ENCODE data around the gene IMMT. TPM values are rescaled to one million over a fixed set of nuclear protein-coding genes. Genes with fewer than 3 reads are reported as not detected.

The IMMT gene
- total and polyA plus RNA-seq, 2 experiments from 2014 or later = 71.0 to 96.7 TPM

DNA sequence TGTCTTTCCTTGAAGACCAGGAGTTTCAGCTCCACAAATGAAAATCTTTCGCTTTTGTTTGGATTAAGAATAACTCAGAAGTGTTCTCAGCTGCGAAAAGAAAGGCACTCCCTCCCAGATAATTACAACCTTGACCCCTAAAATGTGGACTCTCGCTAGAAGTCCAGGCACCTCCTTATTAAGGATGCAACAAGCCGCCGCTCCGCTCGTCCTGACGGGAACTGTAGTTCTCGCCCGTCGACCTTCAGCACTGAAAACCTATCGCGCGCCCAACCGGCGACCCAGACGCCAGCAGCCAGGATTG is 559 bp downstream of the IMMT start:
- H3K27me3 ChIP-seq (ENCODE audit: insufficient read depth) = no peaks in the 10 kb centered on the region
- DNase-seq (ENCODE audit: low spot score) (peak; percentile 98), ATAC-seq (no peak)
- peaks cover 52% of the 10 kb centered on the region for H3K79me2 ChIP-seq (replicated peaks; ENCODE audit: insufficient read depth)
- TF ChIP-seq, protein P1, sequence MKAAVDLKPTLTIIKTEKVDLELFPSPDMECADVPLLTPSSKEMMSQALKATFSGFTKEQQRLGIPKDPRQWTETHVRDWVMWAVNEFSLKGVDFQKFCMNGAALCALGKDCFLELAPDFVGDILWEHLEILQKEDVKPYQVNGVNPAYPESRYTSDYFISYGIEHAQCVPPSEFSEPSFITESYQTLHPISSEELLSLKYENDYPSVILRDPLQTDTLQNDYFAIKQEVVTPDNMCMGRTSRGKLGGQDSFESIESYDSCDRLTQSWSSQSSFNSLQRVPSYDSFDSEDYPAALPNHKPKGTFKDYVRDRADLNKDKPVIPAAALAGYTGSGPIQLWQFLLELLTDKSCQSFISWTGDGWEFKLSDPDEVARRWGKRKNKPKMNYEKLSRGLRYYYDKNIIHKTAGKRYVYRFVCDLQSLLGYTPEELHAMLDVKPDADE (IDR thresholded peaks at IDR 0.05) = peak; percentile 36; the same call in 1 of the 2 replicates
- TF ChIP-seq, protein P2, sequence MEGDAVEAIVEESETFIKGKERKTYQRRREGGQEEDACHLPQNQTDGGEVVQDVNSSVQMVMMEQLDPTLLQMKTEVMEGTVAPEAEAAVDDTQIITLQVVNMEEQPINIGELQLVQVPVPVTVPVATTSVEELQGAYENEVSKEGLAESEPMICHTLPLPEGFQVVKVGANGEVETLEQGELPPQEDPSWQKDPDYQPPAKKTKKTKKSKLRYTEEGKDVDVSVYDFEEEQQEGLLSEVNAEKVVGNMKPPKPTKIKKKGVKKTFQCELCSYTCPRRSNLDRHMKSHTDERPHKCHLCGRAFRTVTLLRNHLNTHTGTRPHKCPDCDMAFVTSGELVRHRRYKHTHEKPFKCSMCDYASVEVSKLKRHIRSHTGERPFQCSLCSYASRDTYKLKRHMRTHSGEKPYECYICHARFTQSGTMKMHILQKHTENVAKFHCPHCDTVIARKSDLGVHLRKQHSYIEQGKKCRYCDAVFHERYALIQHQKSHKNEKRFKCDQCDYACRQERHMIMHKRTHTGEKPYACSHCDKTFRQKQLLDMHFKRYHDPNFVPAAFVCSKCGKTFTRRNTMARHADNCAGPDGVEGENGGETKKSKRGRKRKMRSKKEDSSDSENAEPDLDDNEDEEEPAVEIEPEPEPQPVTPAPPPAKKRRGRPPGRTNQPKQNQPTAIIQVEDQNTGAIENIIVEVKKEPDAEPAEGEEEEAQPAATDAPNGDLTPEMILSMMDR (conservative IDR thresholded peaks at IDR 0.05; ENCODE audit: low read depth in 2 of 2) = no peak
- H4K20me1 ChIP-seq (replicated peaks; ENCODE audit: insufficient read depth) = peaks cover 21% of the 10 kb centered on the region
- no peaks in the 10 kb centered on the region for H3F3A ChIP-seq (replicated peaks; ENCODE audit: low read depth)
- peak overlapping the region; percentile 99 for H3K27ac Mint-ChIP-seq
- peak overlapping the region; percentile 90 for H3K4me3 Mint-ChIP-seq
- peak overlapping the region; percentile 85 for H3K4me2 ChIP-seq
- peaks cover 23% of the 10 kb centered on the region for H3K36me3 Mint-ChIP-seq (ENCODE audit: low read depth)
- H3K9me3 Mint-ChIP-seq = peaks cover 3% of the 10 kb centered on the region; the same call in 1 of the 3 replicates
- H3K27me3 Mint-ChIP-seq (ENCODE audit: insufficient read depth, low read depth, poor library complexity) = peaks cover 9% of the 10 kb centered on the region
- H2AFZ ChIP-seq = no peak overlapping the region
- H3K27ac ChIP-seq (ENCODE audit: low read depth) = 0 out of 2 replicates have a peak overlapping the region, but pooled peaks have one; percentile 27
- H3K4me1 ChIP-seq (ENCODE audit: insufficient read depth) = peaks cover 5% of the 10 kb centered on the region; the same call in 1 of the 2 replicates
- no peaks in the 10 kb centered on the region for H3K9me2 ChIP-seq (ENCODE audit: insufficient read depth)
- H3K4me3 ChIP-seq = peak overlapping the region; percentile 81
- H3K4me1 Mint-ChIP-seq = peaks cover 16% of the 10 kb centered on the region
- H3K36me3 ChIP-seq (ENCODE audit: insufficient read depth) = peaks cover 4% of the 10 kb centered on the region; the same call in 1 of the 2 replicates

DNA sequence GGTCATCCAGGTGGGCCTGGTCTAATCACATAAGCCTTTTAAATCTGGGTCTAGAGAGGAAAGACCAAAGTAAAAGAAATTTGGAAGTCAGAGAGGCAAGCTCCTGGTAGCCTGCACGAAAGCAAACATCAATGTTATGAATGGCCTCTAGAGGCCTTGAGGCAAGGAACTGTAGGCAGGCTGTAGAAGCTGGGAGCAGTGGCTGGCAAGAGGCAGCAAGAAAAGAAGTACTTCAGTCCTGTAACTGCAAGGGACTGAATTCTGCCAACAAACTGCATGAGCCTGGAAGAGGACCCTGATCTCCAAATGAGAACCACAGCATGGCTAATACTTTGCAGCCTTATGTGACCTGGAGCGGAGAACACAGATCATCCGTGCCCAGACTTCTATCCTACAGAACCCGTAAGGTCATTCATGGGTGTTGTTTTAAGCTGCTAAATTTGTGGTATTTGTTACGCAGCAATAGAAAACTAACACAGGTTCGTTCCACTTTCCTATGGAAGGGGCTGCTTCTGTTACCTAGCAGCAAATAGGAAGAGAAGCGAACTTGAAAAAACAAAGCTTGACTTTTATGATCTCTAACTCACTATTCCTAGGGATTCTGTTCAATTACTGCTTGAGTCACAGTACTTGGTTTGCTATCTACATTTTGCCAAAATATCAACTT is 1.2 kb downstream of the IMMT start:
- peaks cover 4% of the 10 kb centered on the region; the same call in 1 of the 2 replicates for H3K36me3 ChIP-seq (ENCODE audit: insufficient read depth)
- peaks cover 20% of the 10 kb centered on the region for H3K36me3 Mint-ChIP-seq (ENCODE audit: low read depth)
- H3K27ac ChIP-seq (ENCODE audit: low read depth) = no peak overlapping the region
- H3K4me3 Mint-ChIP-seq = peak overlapping the region; percentile 90
- peak overlapping the region; percentile 81 for H3K4me3 ChIP-seq
- no peaks in the 10 kb centered on the region for H3F3A ChIP-seq (replicated peaks; ENCODE audit: low read depth)
- no peaks in the 10 kb centered on the region for H3K27me3 ChIP-seq (ENCODE audit: insufficient read depth)
- H3K27me3 Mint-ChIP-seq (ENCODE audit: insufficient read depth, low read depth, poor library complexity) = peaks cover 9% of the 10 kb centered on the region
- peaks cover 56% of the 10 kb centered on the region for H3K79me2 ChIP-seq (replicated peaks; ENCODE audit: insufficient read depth)
- peaks cover 5% of the 10 kb centered on the region; the same call in 1 of the 2 replicates for H3K4me1 ChIP-seq (ENCODE audit: insufficient read depth)
- ATAC-seq (no peak), DNase-seq (ENCODE audit: low spot score) (peak; percentile 28)
- peaks cover 27% of the 10 kb centered on the region for H4K20me1 ChIP-seq (replicated peaks; ENCODE audit: insufficient read depth)
- H2AFZ ChIP-seq = no peak overlapping the region
- H3K4me1 Mint-ChIP-seq = peaks cover 16% of the 10 kb centered on the region
- H3K9me2 ChIP-seq (ENCODE audit: insufficient read depth) = no peaks in the 10 kb centered on the region
- H3K9me3 Mint-ChIP-seq = no peaks in the 10 kb centered on the region; the same call in 2 of the 3 replicates
- peak overlapping the region; percentile 85 for H3K4me2 ChIP-seq
- H3K27ac Mint-ChIP-seq = peak overlapping the region; percentile 99; the same call in 1 of the 2 replicates
- TF ChIP-seq, protein P3, sequence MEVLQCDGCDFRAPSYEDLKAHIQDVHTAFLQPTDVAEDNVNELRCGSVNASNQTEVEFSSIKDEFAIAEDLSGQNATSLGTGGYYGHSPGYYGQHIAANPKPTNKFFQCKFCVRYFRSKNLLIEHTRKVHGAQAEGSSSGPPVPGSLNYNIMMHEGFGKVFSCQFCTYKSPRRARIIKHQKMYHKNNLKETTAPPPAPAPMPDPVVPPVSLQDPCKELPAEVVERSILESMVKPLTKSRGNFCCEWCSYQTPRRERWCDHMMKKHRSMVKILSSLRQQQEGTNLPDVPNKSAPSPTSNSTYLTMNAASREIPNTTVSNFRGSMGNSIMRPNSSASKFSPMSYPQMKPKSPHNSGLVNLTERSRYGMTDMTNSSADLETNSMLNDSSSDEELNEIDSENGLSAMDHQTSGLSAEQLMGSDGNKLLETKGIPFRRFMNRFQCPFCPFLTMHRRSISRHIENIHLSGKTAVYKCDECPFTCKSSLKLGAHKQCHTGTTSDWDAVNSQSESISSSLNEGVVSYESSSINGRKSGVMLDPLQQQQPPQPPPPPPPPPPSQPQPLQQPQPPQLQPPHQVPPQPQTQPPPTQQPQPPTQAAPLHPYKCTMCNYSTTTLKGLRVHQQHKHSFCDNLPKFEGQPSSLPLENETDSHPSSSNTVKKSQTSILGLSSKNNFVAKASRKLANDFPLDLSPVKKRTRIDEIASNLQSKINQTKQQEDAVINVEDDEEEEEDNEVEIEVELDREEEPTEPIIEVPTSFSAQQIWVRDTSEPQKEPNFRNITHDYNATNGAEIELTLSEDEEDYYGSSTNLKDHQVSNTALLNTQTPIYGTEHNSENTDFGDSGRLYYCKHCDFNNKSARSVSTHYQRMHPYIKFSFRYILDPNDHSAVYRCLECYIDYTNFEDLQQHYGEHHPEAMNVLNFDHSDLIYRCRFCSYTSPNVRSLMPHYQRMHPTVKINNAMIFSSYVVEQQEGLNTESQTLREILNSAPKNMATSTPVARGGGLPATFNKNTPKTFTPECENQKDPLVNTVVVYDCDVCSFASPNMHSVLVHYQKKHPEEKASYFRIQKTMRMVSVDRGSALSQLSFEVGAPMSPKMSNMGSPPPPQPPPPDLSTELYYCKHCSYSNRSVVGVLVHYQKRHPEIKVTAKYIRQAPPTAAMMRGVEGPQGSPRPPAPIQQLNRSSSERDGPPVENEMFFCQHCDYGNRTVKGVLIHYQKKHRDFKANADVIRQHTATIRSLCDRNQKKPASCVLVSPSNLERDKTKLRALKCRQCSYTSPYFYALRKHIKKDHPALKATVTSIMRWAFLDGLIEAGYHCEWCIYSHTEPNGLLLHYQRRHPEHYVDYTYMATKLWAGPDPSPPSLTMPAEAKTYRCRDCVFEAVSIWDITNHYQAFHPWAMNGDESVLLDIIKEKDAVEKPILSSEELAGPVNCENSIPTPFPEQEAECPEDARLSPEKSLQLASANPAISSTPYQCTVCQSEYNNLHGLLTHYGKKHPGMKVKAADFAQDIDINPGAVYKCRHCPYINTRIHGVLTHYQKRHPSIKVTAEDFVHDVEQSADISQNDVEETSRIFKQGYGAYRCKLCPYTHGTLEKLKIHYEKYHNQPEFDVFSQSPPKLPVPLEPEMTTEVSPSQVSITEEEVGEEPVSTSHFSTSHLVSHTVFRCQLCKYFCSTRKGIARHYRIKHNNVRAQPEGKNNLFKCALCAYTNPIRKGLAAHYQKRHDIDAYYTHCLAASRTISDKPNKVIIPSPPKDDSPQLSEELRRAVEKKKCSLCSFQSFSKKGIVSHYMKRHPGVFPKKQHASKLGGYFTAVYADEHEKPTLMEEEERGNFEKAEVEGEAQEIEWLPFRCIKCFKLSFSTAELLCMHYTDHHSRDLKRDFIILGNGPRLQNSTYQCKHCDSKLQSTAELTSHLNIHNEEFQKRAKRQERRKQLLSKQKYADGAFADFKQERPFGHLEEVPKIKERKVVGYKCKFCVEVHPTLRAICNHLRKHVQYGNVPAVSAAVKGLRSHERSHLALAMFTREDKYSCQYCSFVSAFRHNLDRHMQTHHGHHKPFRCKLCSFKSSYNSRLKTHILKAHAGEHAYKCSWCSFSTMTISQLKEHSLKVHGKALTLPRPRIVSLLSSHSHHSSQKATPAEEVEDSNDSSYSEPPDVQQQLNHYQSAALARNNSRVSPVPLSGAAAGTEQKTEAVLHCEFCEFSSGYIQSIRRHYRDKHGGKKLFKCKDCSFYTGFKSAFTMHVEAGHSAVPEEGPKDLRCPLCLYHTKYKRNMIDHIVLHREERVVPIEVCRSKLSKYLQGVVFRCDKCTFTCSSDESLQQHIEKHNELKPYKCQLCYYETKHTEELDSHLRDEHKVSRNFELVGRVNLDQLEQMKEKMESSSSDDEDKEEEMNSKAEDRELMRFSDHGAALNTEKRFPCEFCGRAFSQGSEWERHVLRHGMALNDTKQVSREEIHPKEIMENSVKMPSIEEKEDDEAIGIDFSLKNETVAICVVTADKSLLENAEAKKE (CRISPR knock-in tag; IDR thresholded peaks at IDR 0.05) = no peak
- no peak for TF ChIP-seq JUNB (IDR thresholded peaks at IDR 0.05; ENCODE audit: unreplicated experiment)
- TF ChIP-seq EZH2phosphoT487 (IDR thresholded peaks at IDR 0.05; ENCODE audit: unreplicated experiment) = no peak
- TF ChIP-seq, protein P4, sequence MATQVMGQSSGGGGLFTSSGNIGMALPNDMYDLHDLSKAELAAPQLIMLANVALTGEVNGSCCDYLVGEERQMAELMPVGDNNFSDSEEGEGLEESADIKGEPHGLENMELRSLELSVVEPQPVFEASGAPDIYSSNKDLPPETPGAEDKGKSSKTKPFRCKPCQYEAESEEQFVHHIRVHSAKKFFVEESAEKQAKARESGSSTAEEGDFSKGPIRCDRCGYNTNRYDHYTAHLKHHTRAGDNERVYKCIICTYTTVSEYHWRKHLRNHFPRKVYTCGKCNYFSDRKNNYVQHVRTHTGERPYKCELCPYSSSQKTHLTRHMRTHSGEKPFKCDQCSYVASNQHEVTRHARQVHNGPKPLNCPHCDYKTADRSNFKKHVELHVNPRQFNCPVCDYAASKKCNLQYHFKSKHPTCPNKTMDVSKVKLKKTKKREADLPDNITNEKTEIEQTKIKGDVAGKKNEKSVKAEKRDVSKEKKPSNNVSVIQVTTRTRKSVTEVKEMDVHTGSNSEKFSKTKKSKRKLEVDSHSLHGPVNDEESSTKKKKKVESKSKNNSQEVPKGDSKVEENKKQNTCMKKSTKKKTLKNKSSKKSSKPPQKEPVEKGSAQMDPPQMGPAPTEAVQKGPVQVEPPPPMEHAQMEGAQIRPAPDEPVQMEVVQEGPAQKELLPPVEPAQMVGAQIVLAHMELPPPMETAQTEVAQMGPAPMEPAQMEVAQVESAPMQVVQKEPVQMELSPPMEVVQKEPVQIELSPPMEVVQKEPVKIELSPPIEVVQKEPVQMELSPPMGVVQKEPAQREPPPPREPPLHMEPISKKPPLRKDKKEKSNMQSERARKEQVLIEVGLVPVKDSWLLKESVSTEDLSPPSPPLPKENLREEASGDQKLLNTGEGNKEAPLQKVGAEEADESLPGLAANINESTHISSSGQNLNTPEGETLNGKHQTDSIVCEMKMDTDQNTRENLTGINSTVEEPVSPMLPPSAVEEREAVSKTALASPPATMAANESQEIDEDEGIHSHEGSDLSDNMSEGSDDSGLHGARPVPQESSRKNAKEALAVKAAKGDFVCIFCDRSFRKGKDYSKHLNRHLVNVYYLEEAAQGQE (IDR thresholded peaks at IDR 0.05; ENCODE audit: unreplicated experiment) = no peak
- TF ChIP-seq ZNF331 (CRISPR knock-in tag; IDR thresholded peaks at IDR 0.05; ENCODE audit: low read depth) = no peak
